ENCODE data around the gene CACNA1D.

Gene CACNA1D

DNA sequence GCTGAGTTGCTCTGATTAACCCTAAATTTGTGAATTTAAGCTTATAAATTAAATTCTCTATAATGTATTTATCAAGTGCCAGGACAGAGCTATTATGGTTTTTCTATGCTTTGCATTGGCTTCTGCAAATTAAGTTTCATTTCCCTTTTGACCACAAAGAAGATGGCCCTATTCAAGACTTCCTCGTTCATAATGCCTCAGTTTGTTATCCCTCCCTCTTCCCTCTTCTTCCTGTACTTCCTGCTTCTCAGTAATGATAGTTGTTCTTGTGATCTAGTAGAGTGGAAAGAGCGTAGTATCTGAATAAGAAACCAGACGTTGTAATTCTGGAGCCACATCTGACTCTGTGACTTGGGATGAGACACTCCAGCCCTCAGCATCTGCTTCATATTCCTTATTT lies 118.7 kb downstream of the CACNA1D start:
- Histone ChIP-seq H4K8ac (ENCODE audit: low read depth, low read length) (no peak overlapping the region), H3K18ac (ENCODE audit: low read length) (no peak overlapping the region), H3K9ac (ENCODE audit: low read depth, low read length, poor library complexity) (no peak overlapping the region), H2BK5ac (ENCODE audit: low read length) (no peak overlapping the region), H2AFZ (ENCODE audit: low read length) (no peak overlapping the region), H2BK12ac (ENCODE audit: low read length) (no peak overlapping the region), H3K23ac (ENCODE audit: low read depth, low read length, poor library complexity) (no peak overlapping the region), H2AK5ac (ENCODE audit: low read depth, low read length) (no peak overlapping the region), H3K4me1 (ENCODE audit: control insufficient read depth in 2 of 2, insufficient read depth in 1 of 2, low read depth in 1 of 2, low read length in 2 of 2) (peaks cover 3 to 5% of the 10 kb centered on the region in 2 donors), H2BK120ac (ENCODE audit: low read depth, low read length) (no peak overlapping the region), H3K27me3 (ENCODE audit: control insufficient read depth in 3 of 3, insufficient read depth in 3 of 3, low read depth in 1 of 3, low read length in 3 of 3) (no peaks in the 10 kb centered on the region), H4K91ac (ENCODE audit: low read depth, low read length, poor library complexity) (no peak overlapping the region), H3K27ac (replicated peaks; ENCODE audit: low read length) (no peak overlapping the region), H3K14ac (ENCODE audit: low read length) (no peak overlapping the region), H2BK15ac (ENCODE audit: low read length) (no peak overlapping the region), H3K36me3 (replicated peaks in 1 of 2; ENCODE audit: control insufficient read depth in 2 of 2, insufficient read depth in 2 of 2, low read length in 2 of 2) (no peaks in the 10 kb centered on the region), H3K4ac (ENCODE audit: low read length) (no peak overlapping the region), H3K4me2 (ENCODE audit: insufficient read depth, low read length, poor library complexity, severe bottlenecking) (no peak overlapping the region), H3K79me1 (ENCODE audit: low read depth, low read length) (no peaks in the 10 kb centered on the region), H3K4me3 (ENCODE audit: low read length in 2 of 2) (no peak overlapping the region), H3K9me3 (replicated peaks in 1 of 2; ENCODE audit: control insufficient read depth in 2 of 2, insufficient read depth in 1 of 2, low read depth in 1 of 2, low read length in 2 of 2) (peaks cover 0 to 6% of the 10 kb centered on the region in 2 donors)
- no CpG with 5 or more reads among the region's 3 CpGs for WGBS, 2 donors (ENCODE audit: extremely low coverage in 2 of 2, insufficient read length in 2 of 2, insufficient replicate concordance in 1 of 2)
- DNase-seq (ENCODE audit: low spot score): no peak

DNA sequence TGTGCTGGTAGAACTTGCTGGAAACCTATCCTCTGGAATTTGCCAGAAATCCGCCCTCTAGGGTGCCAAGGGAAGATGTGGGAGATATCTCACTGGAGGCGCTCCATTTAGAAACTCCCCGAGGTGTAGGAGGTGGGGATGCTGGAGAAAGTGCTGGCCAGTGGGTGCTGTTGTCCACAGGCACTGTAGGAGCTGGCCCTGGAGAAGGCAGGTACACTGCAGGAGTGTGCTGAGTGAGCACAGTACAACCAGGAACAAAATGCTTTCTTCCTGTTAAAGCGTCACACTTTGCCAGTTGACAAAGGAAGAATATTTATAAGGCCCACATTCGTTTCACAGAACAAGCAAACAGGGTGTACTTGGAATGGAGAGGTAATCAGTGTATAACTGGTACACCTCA lies 119.9 kb downstream of the CACNA1D start:
- H2BK12ac ChIP-seq (ENCODE audit: low read length): no peak overlapping the region

DNA sequence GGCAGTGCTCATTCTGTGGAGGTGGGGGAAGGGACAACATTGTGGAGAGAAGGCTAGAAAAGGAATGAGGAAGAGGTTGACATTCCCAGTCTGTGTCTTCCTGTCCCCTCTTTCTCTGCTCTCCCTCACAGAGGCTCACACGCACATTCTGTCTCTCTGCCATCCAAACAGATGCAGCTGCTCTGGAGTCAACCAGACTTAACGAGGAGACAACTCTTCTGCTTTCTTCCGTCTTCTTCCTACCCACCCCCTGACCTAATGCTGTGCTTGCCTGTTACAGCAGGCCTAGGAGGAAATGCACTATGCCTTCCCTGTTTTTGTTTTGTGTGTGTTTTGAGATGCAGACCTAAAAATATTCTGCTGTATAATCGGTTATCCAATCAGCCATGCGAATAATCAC lies 121.9 kb downstream of the CACNA1D start:
- no peak overlapping the region for H4K91ac ChIP-seq (ENCODE audit: low read depth, low read length, poor library complexity)
- H3K9ac ChIP-seq (ENCODE audit: low read depth, low read length, poor library complexity): no peak overlapping the region
- H3K14ac ChIP-seq (ENCODE audit: low read length): no peak overlapping the region
- no peak overlapping the region for H3K23ac ChIP-seq (ENCODE audit: low read depth, low read length, poor library complexity)
- DNase-seq (ENCODE audit: low spot score): no peak
- H2AK5ac ChIP-seq (ENCODE audit: low read depth, low read length): no peak overlapping the region
- no peak overlapping the region for H2BK12ac ChIP-seq (ENCODE audit: low read length)
- H3K4ac ChIP-seq (ENCODE audit: low read length): no peak overlapping the region
- no peak overlapping the region for H4K8ac ChIP-seq (ENCODE audit: low read depth, low read length)
- H3K36me3 ChIP-seq (replicated peaks in 1 of 2; ENCODE audit: control insufficient read depth in 2 of 2, insufficient read depth in 2 of 2, low read length in 2 of 2): no peaks in the 10 kb centered on the region
- H3K4me1 ChIP-seq (ENCODE audit: control insufficient read depth in 2 of 2, insufficient read depth in 1 of 2, low read depth in 1 of 2, low read length in 2 of 2): peaks cover 3 to 5% of the 10 kb centered on the region in 2 donors
- H2BK5ac ChIP-seq (ENCODE audit: low read length): no peak overlapping the region
- H2AFZ ChIP-seq (ENCODE audit: low read length): peak overlapping the region; percentile 48
- WGBS, 2 donors (ENCODE audit: extremely low coverage in 2 of 2, insufficient read length in 2 of 2, insufficient replicate concordance in 1 of 2): no CpG with 5 or more reads among the region's 5 CpGs
- no peak overlapping the region for H3K4me2 ChIP-seq (ENCODE audit: insufficient read depth, low read length, poor library complexity, severe bottlenecking)
- H3K4me3 ChIP-seq (ENCODE audit: low read length in 2 of 2): no peak overlapping the region
- H3K27ac ChIP-seq (replicated peaks; ENCODE audit: low read length): no peak overlapping the region
- H3K79me1 ChIP-seq (ENCODE audit: low read depth, low read length): no peaks in the 10 kb centered on the region
- H3K18ac ChIP-seq (ENCODE audit: low read length): no peak overlapping the region
- H3K9me3 ChIP-seq (replicated peaks in 1 of 2; ENCODE audit: control insufficient read depth in 2 of 2, insufficient read depth in 1 of 2, low read depth in 1 of 2, low read length in 2 of 2): peaks cover 0 to 3% of the 10 kb centered on the region in 2 donors
- H2BK15ac ChIP-seq (ENCODE audit: low read length): no peak overlapping the region
- no peaks in the 10 kb centered on the region for H3K27me3 ChIP-seq (ENCODE audit: control insufficient read depth in 3 of 3, insufficient read depth in 3 of 3, low read depth in 1 of 3, low read length in 3 of 3)
- H2BK120ac ChIP-seq (ENCODE audit: low read depth, low read length): no peak overlapping the region

More for the DNA sequence above, 119.9 kb downstream of the CACNA1D start:
- Histone ChIP-seq H3K4me2 (ENCODE audit: insufficient read depth, low read length, poor library complexity, severe bottlenecking) (no peak overlapping the region), H2AFZ (ENCODE audit: low read length) (no peak overlapping the region), H2BK15ac (ENCODE audit: low read length) (no peak overlapping the region), H2AK5ac (ENCODE audit: low read depth, low read length) (no peak overlapping the region), H3K9ac (ENCODE audit: low read depth, low read length, poor library complexity) (no peak overlapping the region), H3K4me3 (ENCODE audit: low read length in 2 of 2) (no peak overlapping the region), H3K36me3 (replicated peaks in 1 of 2; ENCODE audit: control insufficient read depth in 2 of 2, insufficient read depth in 2 of 2, low read length in 2 of 2) (no peaks in the 10 kb centered on the region), H3K27ac (replicated peaks; ENCODE audit: low read length) (no peak overlapping the region), H3K27me3 (ENCODE audit: control insufficient read depth in 3 of 3, insufficient read depth in 3 of 3, low read depth in 1 of 3, low read length in 3 of 3) (no peaks in the 10 kb centered on the region), H3K18ac (ENCODE audit: low read length) (no peak overlapping the region), H3K4ac (ENCODE audit: low read length) (no peak overlapping the region), H3K23ac (ENCODE audit: low read depth, low read length, poor library complexity) (no peak overlapping the region), H4K91ac (ENCODE audit: low read depth, low read length, poor library complexity) (no peak overlapping the region), H3K4me1 (ENCODE audit: control insufficient read depth in 2 of 2, insufficient read depth in 1 of 2, low read depth in 1 of 2, low read length in 2 of 2) (peaks cover 3 to 5% of the 10 kb centered on the region in 2 donors), H2BK120ac (ENCODE audit: low read depth, low read length) (no peak overlapping the region), H3K9me3 (replicated peaks in 1 of 2; ENCODE audit: control insufficient read depth in 2 of 2, insufficient read depth in 1 of 2, low read depth in 1 of 2, low read length in 2 of 2) (peaks cover 0 to 3% of the 10 kb centered on the region in 2 donors), H2BK5ac (ENCODE audit: low read length) (no peak overlapping the region), H4K8ac (ENCODE audit: low read depth, low read length) (no peak overlapping the region), H3K14ac (ENCODE audit: low read length) (no peak overlapping the region), H3K79me1 (ENCODE audit: low read depth, low read length) (no peaks in the 10 kb centered on the region)
- WGBS, 2 donors (ENCODE audit: extremely low coverage in 2 of 2, insufficient read length in 2 of 2, insufficient replicate concordance in 1 of 2): no CpG with 5 or more reads among the region's 5 CpGs
- no peak for DNase-seq (ENCODE audit: low spot score)

DNA sequence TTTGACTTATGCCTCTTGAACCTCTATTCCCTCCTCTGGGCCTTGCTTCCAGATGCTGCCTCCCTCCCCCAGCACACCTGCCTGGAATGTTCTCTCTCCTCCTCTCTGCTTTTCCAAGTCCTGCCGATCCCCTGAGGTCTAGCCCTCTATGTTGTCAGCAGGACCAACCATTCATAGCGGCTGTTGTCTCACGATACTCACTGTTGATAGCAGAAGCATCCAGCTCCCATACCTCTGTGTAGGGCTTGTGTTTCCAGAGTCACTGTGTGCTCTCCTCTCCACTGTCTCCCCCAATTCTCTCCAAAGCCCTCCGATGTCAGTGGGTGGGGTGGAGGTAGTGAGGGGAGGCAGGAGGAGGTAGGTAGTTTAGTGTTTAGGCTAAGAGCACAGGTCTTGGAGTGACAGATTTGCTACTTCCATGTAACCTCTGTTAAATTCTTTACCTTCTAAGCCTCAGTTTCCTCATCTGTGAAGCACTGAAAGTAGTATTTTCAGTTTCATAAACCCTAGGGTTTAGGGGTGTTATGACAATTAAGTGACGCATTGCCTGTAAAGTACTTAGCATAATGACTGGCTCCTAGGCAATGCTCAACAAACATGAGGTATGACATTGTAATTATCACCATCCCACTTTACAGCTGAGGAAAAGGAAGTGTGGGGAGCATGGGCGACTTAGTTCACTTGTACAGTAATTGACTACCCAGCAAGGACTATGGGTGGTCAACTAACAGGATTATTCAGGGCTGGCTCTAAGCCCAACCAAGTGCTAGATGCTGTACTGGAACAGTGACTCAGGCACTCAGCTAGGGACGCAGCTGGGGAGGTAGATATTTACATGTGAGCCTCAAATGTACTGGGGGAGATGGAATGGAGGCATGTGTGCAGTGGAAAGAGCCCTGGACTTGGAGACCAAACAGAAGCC lies 122.8 kb downstream of the CACNA1D start:
- H2BK12ac ChIP-seq (ENCODE audit: low read length): no peak overlapping the region
- no peak overlapping the region for H2AFZ ChIP-seq (ENCODE audit: low read length)
- H3K4ac ChIP-seq (ENCODE audit: low read length): no peak overlapping the region
- no peak overlapping the region for H3K18ac ChIP-seq (ENCODE audit: low read length)
- H3K4me1 ChIP-seq (ENCODE audit: control insufficient read depth in 2 of 2, insufficient read depth in 1 of 2, low read depth in 1 of 2, low read length in 2 of 2): peaks cover 3 to 5% of the 10 kb centered on the region in 2 donors
- H2BK120ac ChIP-seq (ENCODE audit: low read depth, low read length): no peak overlapping the region
- no peak overlapping the region for H3K4me2 ChIP-seq (ENCODE audit: insufficient read depth, low read length, poor library complexity, severe bottlenecking)
- no peak overlapping the region for H4K91ac ChIP-seq (ENCODE audit: low read depth, low read length, poor library complexity)
- H2AK5ac ChIP-seq (ENCODE audit: low read depth, low read length): no peak overlapping the region
- H3K36me3 ChIP-seq (replicated peaks in 1 of 2; ENCODE audit: control insufficient read depth in 2 of 2, insufficient read depth in 2 of 2, low read length in 2 of 2): no peaks in the 10 kb centered on the region
- H2BK15ac ChIP-seq (ENCODE audit: low read length): no peak overlapping the region
- DNase-seq (ENCODE audit: low spot score): no peak
- H3K23ac ChIP-seq (ENCODE audit: low read depth, low read length, poor library complexity): no peak overlapping the region
- H3K4me3 ChIP-seq (ENCODE audit: low read length in 2 of 2): no peak overlapping the region
- H3K14ac ChIP-seq (ENCODE audit: low read length): no peak overlapping the region
- H2BK5ac ChIP-seq (ENCODE audit: low read length): no peak overlapping the region
- H3K9ac ChIP-seq (ENCODE audit: low read depth, low read length, poor library complexity): no peak overlapping the region
- no peak overlapping the region for H3K27ac ChIP-seq (replicated peaks; ENCODE audit: low read length)
- no peaks in the 10 kb centered on the region for H3K79me1 ChIP-seq (ENCODE audit: low read depth, low read length)
- no peak overlapping the region for H4K8ac ChIP-seq (ENCODE audit: low read depth, low read length)
- H3K9me3 ChIP-seq (replicated peaks in 1 of 2; ENCODE audit: control insufficient read depth in 2 of 2, insufficient read depth in 1 of 2, low read depth in 1 of 2, low read length in 2 of 2): no peaks in the 10 kb centered on the region
- no CpG with 5 or more reads among the region's 7 CpGs for WGBS, 2 donors (ENCODE audit: extremely low coverage in 2 of 2, insufficient read length in 2 of 2, insufficient replicate concordance in 1 of 2)
- no peaks in the 10 kb centered on the region for H3K27me3 ChIP-seq (ENCODE audit: control insufficient read depth in 3 of 3, insufficient read depth in 3 of 3, low read depth in 1 of 3, low read length in 3 of 3)

Data from neuronal stem cell (in vitro differentiated cells).